ENCODE data around the gene SUCLG2. TPM values are rescaled to one million over a fixed set of nuclear protein-coding genes. Genes with fewer than 3 reads are reported as not detected.

Gene SUCLG2
- polyA plus RNA-seq, 1 experiment: 21.3 TPM

DNA sequence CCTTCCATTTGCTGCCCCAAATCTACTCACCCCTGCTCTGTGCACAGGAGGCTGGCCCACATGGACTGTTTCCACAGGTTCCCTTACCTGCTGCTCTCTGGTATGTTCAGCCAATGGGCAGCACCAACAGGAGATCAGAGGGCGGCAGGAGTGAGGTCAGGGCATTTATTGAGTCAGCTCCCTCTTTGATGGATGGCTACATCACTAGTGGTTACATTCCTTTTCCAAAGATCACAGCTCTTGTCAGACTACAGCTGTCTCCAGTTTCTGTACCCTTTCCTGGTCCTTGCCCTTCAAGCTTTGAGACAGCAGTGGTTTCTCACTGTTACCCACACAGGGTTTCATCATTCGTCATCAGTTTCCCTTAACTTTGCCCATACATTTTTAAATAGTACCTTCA, 325.1 kb downstream of the SUCLG2 start:
- POLR2A ChIA-PET: no interaction called here
- TF ChIP-seq, protein P1, sequence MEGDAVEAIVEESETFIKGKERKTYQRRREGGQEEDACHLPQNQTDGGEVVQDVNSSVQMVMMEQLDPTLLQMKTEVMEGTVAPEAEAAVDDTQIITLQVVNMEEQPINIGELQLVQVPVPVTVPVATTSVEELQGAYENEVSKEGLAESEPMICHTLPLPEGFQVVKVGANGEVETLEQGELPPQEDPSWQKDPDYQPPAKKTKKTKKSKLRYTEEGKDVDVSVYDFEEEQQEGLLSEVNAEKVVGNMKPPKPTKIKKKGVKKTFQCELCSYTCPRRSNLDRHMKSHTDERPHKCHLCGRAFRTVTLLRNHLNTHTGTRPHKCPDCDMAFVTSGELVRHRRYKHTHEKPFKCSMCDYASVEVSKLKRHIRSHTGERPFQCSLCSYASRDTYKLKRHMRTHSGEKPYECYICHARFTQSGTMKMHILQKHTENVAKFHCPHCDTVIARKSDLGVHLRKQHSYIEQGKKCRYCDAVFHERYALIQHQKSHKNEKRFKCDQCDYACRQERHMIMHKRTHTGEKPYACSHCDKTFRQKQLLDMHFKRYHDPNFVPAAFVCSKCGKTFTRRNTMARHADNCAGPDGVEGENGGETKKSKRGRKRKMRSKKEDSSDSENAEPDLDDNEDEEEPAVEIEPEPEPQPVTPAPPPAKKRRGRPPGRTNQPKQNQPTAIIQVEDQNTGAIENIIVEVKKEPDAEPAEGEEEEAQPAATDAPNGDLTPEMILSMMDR (IDR thresholded peaks at IDR 0.05; ENCODE audit: insufficient read depth, low read depth, low read length): no peak
- DNase-seq (ENCODE audit: low read depth): no peak
- H3K27me3 ChIP-seq (ENCODE audit: control insufficient read depth, insufficient read depth, low read length): no peaks in the 10 kb centered on the region
- no peaks in the 10 kb centered on the region for H3K36me3 ChIP-seq (ENCODE audit: control insufficient read depth, insufficient read depth, low read length)
- H3K4me3 ChIP-seq (ENCODE audit: low read depth, low read length): no peak overlapping the region
- CTCF ChIA-PET: interaction anchor here (0.5 kb wide), 1 partner anchor 337 kb away, joined by 3 read pairs; no protein-coding TSS in a partner anchor

DNA sequence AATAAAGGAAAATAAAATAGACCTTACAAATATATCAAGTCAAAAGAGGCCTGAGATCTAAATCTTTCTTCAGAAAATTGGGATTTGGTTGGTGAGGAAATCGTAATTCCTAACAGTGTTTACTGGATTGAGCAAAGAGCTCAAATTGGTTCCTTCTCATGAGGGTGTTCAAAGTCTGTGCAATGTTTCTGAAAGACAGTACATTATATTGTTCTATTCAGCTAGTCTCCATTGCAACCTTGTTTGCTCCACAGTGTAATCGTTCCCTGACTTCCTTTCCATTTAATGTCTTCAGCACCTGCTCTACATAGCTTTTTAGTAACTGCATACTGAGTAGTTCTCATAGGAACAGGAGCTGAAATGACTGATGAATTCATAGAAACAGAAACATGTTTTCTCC, 326.8 kb downstream of the SUCLG2 start:
- no peak for DNase-seq (ENCODE audit: low read depth)
- Histone ChIP-seq H3K27me3 (ENCODE audit: control insufficient read depth, insufficient read depth, low read length) (no peaks in the 10 kb centered on the region), H3K36me3 (ENCODE audit: control insufficient read depth, insufficient read depth, low read length) (no peaks in the 10 kb centered on the region), H3K4me3 (ENCODE audit: low read depth, low read length) (no peak overlapping the region)
- ChIA-PET POLR2A (no interaction called here), CTCF (interaction anchor here (0.6 kb wide), 1 partner anchor 30 kb away, joined by 3 read pairs; no protein-coding TSS in a partner anchor)
- TF ChIP-seq, protein P1 (IDR thresholded peaks at IDR 0.05; ENCODE audit: insufficient read depth, low read depth, low read length): no peak

DNA sequence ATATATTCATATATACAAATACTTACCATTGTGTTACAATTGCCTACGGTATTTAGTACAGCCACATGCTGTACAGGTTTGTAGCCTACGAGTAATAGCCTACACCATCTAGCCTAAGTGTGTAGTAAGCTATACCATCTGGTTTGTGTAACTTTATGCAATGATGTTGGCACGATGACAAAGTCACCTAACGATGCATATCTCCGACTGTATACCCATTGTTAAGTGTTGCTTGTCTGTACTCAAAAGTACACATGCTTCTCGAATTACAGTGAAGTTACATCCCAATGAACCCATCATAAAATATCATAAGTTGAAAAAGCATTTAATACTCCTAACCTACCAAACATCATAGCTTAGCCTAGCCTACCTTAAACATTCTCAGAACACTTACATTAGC, 329.2 kb downstream of the SUCLG2 start:
- CTCF ChIA-PET: no interaction called here
- no peaks in the 10 kb centered on the region for H3K36me3 ChIP-seq (ENCODE audit: control insufficient read depth, insufficient read depth, low read length)
- DNase-seq (ENCODE audit: low read depth): no peak
- H3K4me3 ChIP-seq (ENCODE audit: low read depth, low read length): no peak overlapping the region
- POLR2A ChIA-PET: no interaction called here
- H3K27me3 ChIP-seq (ENCODE audit: control insufficient read depth, insufficient read depth, low read length): no peaks in the 10 kb centered on the region
- TF ChIP-seq, protein P1 (IDR thresholded peaks at IDR 0.05; ENCODE audit: insufficient read depth, low read depth, low read length): no peak
